NCI-H1092 treated with DMSO at 0.1 percent for 48 hours (cell line): ENCODE results near the gene HAUS5.
A peak's percentile ranks its signal among the peaks of the same experiment; 100 is the strongest.

Experiments used
- DNase-seq: peaks from one replicate; lab custom pipeline; 2025; lab: John Stamatoyannopoulos, UW

HAUS5 gene

DNA sequence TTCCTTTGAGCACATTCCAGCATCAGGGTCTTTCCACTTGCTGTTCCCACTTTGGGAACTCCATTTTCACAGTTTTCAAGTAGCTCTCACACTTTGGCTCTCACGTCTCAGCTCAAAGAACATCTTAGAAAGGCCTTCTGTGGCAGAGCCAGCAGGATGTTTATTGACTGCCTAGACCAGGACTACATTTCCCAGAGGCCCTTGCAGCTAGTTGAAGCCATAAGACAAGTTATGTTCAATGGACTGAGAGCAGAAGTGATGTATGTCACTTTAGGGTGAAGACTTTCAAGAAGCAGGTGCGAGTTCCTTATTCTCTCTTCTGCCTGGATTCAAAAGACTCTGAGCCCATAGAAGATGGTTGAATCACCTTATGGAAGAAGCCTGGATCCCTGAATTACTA is 4.3 kb upstream of the HAUS5 start:
- DNase-seq = no peak

DNA sequence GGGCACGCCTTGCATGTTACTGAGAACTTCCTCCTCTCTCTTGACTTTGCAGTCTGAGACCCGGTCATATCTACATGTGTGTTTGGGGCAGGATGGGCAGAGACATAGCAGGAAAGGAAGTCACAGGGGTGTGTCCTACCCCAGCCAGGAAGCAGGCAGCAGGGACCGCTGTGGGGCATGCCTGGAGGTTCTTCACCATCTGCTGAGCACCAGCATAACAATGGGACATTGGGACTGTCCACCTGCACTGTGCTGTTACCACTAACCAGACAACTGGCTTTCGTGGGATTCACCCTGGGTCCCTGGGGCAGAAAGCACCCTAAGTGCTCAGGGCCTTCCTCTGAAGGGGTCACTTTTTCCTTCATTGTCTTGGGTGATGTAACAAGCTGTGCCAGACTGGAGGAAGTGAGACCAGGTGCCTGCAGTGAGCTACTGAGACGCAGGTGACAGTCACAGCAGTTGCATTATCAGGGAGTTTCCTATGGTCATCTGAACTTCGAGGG is 2.6 kb upstream of the HAUS5 start:
- no peak for DNase-seq

DNA sequence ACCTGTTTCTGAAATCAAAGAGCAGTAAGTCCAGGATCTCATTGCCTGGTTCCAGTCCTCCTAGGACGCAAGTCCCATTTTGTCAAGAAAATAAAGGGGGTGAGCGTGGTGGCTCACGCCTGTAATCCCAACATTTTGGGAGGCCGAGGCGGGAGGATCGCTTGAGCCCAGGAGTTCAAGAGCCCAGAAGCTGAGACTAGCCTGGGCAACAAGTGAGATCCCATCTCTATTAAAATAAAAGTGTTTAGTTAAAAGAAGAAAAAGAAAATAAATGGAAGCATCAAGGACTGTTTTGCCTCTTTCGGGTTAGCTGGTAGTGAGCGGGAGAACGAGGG is 344 bp upstream of the HAUS5 start:
- no peak for DNase-seq

DNA sequence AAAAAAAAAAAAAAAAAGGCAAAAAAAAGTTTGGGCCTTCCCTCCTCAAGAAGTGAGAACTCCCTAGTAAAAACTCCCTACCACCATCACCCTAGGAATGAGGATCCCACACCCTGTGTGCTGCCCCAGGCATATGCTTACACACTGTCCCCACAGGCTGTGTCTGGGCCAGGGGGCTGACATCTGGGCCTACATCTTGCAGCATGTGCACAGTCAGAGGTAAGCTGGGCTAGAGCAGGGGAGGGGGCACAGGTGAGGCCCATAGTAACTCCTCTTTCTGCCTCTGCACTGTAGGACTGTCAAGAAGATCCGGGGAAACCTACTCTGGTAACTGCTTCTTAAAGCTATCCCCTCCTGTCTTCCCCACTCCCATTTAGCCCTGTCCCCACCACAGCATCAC is 1.0 kb downstream of the HAUS5 start:
- DNase-seq = no peak

DNA sequence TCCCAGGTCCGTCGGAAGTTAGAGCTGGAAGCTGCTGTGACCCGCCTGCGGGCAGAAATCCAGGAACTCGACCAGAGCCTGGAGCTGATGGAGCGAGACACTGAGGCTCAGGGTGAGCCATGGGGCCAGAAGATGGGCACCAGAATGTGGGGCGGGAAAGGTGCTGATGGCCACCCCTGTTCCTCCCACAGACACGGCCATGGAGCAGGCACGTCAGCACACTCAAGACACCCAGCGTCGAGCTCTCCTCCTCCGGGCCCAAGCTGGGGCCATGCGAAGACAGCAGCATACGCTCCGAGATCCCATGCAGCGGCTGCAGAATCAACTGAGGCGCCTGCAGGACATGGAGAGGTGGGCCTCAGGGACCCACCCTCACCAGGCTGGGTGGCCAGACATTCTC is 2.5 kb downstream of the HAUS5 start:
- no peak for DNase-seq

DNA sequence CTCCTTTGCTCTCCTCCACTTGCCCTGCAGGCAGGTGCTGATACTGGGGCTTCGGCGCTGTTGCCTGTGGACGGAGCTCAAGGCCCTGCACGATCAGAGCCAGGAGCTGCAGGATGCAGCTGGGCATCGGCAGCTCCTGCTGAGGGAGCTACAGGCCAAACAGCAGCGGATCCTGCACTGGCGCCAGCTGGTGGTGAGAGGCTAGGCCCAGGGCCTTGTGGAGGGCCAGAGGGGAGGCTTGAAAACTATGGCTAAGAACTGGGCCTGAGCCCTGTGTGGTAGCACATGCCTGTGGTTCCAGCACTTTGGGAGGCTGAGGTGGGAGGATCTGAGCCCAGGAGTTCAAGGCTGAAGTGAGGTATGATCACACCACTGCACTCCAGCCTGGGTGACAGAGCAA is 6.3 kb downstream of the HAUS5 start:
- DNase-seq = no peak

DNA sequence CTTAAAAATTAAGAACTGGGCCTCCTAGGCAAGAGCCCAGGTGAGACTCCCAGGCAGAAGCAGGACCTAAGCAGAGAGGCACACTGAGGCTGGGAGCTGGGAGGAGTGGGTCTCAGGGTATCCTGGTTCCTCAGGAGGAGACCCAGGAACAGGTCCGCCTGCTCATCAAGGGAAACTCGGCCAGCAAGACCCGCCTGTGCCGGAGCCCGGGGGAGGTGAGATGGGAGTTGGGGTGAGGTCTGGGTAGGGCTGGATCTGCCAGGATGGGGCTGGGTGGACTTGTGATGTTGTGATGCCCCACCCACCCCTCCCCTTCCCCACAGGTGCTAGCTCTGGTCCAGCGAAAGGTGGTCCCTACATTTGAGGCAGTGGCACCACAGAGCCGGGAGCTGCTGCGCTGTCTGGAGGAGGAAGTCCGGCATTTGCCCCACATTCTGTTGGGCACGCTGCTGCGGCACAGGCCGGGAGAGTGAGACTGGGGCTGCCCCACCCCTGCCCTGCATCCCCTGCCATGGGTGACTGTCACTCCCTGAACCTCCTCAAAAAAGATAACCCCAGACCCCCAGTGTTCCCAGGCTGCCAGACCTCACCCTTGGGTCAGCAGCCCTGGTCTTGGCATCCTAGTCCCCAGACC is 6.9 kb downstream of the HAUS5 start:
- no peak for DNase-seq

DNA sequence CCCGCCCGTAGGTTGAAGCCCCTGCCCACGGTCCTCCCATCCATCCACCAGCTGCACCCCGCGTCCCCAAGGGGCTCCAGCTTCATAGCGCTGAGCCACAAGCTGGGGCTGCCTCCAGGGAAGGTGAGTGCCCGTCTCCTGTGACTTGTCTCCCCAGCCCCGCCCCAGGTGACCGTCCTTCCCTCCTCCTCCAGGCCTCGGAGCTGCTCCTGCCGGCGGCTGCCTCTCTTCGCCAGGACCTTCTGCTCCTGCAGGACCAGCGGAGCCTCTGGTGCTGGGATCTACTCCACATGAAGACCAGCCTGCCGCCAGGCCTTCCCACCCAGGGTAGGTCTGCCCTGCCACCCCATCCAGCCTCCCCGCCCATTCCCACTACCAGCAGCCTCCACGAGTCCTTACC is 7.5 kb downstream of the HAUS5 start:
- DNase-seq = no peak

DNA sequence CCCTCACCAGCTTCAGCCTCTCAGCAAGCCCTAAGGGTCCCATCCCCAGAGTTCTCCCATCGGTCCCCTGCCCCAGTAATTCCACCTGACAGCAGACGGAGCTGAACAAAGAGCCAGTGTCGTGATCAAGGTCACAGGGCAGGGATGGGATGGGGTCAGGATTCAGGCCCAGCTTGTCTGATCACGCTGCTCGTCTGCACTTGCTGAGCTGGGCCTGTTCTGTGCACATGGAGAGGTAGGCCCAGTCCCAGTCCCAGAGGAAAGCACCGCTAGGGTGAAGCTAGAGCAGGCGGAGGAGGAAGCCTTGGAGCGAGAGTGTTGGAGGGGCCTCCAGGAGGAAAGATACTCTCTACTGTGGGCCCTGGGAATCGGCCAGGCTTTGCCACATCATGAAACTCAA is 9.2 kb downstream of the HAUS5 start:
- DNase-seq = no peak

DNA sequence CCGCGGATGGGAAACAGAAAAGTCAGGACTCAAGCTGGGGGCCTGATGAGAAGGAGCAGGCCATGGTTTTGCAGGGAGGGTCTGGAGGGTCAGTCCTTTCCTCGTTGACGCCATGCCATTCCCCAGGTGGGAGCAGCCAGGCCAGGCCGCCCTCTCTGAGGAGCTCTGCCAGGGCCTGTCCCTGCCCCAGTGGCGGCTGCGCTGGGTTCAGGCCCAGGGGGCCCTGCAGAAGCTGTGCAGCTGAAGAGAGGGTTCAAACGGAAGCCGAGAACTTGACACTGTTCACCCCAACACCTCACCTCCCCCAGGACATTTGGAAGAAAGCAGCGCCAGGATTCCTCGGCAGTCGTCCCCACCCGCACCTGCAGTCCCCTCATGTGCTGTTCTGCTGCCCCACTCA is 10.2 kb downstream of the HAUS5 start:
- DNase-seq = no peak

DNA sequence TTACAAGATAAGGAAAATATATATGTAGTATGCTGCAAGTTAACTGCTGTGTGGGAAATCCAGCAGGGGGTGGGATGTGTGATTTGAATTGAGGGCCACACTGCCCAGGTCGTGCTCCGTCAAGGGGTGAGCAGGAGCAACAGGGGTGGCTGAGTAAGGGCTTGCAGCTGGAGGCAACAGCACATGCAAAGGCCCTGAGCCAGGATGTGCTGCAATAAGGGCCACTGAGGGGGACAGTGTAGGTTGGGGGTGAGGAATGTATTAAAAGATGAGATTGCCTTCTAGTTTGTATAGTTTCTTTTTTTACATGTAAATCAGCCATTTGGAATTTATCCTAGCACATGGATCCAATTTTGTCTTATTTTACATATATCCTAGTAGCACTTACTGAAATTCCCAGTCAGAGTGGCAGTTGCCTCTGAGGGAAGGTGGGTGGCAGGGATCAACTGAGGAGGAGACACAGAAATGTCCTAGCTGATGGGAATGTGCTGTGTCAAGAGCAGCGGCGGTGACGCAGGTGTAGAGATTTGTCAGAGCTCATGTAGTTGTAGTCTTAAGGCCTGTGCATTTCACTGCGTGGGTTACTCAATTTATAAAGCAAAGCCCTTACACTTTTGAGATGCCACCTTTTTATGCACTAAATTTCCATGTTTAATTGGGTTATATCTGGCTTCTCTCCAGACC is 10.9 kb downstream of the HAUS5 start:
- DNase-seq = no peak

DNA sequence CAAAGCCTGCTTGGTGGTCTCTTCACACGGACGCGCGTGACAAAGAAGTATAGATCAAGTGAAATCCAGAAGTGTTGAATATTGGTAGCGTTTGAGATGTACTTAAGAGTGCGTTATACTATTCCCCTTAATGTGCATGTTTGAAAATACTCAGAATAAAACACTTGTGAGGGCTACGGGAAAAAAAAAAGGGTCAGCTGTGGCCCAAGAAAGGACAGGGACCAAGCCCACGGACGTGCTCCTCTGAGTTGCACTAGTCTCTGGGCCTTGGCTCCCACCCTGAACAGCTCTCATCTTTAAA is 15.7 kb downstream of the HAUS5 start:
- no peak for DNase-seq

DNA sequence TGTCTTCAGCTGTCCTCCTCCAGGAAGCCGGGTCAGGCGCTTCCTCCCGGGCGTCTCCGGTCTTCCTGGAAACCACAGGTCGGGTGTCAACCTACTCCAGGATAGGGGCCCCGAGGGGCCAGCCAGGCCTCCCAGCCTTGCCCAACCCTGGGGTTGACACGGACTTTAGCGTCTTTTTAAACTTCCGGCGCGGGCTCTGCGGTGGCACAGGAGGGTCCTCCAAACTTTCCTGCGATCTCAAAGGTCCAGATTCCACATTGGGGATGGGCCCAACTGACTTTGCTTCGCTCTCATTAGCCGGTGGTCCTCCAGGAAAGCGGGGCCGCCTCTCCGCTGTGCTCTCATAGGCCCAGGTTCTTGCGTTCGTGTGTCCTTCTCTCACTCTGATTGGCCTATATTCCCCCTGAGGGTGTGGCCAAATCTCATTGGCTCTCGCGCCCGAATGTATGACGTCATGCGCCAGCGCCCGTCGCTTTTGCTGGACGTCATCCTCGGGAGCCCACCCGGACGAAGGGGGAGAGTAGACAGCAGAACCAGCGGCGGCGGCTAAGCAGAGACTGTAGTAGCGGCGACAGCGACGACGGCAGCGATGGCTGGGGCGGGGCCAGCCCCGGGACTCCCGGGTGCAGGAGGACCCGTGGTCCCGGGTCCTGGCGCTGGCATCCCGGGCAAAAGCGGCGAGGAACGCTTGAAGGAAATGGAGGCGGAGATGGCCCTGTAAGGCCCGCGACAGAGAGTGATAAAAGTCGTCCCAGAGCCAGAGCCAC is 16.2 kb downstream of the HAUS5 start, which contains the start of gene RBM42:
RBM42 (plus strand) TSS at position 472 of the 767 bp plus-strand sequence; CDS start at position 590, 118 bp downstream.
- DNase-seq = peak; percentile 91

DNA sequence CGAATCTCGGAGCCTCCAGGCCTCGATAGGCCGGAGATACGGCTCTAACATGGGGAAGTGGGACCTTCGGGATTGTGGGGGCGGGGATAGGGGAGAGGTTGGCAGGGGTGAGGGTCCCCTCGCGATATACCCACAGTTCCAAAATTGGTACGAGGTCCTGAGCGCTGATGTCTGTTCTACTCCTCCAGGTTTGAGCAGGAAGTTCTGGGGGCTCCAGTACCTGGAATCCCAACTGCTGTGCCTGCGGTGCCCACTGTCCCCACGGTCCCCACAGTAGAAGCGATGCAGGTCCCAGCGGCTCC is 16.7 kb downstream of the HAUS5 start:
- no peak for DNase-seq

DNA sequence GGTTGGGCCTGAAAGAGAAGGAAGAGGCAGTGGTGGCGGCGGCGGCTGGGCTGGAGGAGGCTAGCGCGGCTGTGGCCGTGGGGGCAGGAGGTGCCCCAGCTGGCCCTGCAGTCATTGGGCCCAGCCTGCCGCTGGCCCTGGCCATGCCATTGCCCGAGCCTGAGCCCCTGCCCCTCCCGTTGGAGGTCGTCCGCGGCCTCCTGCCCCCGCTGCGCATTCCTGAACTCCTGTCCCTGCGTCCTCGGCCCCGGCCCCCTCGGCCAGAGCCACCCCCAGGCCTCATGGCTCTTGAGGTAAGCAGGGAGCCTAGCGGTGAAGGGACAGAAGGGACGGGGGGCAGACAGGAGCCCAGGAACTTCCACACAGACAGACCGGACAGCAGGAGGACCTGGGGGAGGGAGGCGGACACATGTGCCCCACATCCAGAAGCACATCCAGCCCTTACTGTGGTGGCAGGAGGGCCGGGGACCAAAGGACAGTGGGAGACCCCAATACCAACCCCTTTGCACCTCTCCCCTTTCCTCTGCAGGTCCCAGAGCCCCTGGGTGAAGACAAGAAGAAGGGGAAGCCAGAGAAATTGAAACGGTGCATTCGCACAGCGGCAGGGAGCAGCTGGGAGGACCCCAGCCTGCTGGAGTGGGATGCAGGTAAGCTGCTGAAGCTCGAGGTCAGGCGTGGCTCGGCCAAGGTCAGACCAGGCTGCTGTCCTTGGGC is 21.3 kb downstream of the HAUS5 start:
- DNase-seq = no peak

DNA sequence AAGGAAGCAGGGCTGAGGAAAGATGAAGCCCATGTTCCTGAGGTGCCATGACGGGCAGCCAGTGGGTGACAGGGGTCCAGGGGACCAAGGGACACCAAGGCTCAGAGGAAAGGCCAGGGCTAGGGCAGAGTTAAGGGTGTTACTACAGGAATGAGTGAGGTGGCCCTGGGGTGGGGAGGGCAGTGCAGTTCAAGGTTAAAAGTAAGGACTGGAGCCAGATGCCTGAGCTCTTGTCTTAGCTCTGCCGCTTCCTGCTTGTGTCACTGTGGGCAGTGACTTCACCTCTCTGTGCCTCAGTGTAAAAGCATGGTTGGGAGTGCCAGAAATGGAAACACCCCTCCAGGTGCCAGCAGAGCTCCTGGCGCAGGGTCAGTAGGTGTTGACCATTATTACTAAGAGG is 24.1 kb downstream of the HAUS5 start:
- no peak for DNase-seq

DNA sequence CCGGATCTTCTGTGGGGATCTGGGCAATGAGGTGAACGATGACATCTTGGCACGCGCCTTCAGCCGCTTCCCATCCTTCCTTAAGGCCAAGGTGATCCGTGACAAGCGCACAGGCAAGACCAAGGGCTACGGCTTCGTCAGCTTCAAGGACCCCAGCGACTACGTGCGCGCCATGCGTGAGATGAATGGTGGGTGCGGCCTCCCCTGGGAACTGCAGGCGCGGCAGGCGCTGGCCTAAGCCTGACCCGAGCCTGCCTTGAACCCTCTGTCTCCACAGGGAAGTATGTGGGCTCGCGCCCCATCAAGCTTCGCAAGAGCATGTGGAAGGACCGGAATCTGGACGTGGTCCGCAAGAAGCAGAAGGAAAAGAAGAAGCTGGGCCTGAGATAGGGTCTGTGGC is 24.6 kb downstream of the HAUS5 start:
- DNase-seq = no peak

DNA sequence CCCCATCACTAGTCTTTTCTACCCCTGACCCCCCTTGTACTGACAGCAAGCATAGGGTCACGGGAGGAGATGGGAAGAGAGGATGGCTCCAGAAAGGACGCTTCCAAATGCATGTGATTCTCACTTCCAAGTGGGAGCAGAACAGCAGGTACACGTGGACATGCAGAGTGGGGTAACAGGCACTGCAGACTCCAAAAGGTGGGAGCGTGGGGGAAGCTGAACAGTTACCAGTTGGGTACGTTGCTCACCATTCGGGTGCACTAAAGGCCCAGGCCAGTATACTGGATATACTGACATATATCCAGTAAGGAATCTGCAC is 26.7 kb downstream of the HAUS5 start:
- no peak for DNase-seq

DNA sequence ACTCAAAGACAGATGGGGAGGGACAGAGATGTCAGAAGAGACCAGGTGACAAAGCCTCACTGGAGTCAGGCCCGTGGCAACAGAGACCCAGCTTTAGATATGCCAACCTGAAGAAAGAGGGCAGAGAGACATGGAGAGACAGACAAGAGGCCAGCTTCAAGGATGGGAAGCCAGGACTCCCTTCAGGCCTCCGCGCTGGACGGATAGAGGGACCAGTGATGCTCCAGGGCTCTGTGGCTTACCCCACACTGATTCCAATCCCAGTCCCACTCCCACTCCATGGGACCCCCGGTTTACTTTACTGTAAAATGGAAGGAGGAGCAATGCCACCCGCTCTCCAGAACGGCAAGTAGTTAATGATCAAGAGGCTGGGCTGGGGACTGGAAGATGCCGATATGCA is 27.3 kb downstream of the HAUS5 start:
- DNase-seq = no peak

DNA sequence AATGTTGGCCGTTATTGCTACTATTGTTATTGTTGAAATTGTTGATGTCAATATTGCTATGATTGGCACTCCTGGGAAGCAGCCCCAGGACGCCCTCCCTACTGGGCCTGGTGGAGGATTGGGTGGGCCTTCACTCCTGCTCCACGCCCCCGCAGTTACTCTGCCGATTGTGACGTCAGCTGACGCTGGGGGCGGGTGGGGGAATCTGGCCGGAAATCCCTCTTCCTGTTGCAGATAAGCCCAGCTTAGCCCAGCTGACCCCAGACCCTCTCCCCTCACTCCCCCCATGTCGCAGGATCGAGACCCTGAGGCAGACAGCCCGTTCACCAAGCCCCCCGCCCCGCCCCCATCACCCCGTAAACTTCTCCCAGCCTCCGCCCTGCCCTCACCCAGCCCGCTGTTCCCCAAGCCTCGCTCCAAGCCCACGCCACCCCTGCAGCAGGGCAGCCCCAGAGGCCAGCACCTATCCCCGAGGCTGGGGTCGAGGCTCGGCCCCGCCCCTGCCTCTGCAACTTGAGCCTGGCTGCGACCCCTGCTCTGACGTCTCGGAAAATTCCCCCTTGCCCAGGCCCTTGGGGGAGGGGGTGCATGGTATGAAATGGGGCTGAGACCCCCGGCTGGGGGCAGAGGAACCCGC is 29.1 kb downstream of the HAUS5 start, which contains the start of gene ETV2:
ETV2 (plus strand) TSS at position 231 of the 637 bp plus-strand sequence. CDS start 716 bp downstream, outside the sequence.
- no peak for DNase-seq

DNA sequence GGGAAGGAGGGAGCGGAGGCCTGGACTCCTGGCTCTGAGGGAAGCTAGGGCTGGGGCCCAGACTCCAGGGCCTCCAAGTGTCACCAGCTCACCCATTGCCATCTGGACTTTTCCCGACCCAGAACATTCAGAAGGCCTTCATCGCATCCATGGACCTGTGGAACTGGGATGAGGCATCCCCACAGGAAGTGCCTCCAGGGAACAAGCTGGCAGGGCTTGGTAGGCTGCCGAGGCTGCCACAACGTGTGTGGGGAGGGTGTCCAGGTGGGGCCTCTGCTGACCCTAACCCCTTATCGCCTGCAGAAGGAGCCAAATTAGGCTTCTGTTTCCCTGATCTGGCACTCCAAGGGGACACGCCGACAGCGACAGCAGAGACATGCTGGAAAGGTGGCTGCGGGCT is 29.8 kb downstream of the HAUS5 start:
- DNase-seq = no peak

DNA sequence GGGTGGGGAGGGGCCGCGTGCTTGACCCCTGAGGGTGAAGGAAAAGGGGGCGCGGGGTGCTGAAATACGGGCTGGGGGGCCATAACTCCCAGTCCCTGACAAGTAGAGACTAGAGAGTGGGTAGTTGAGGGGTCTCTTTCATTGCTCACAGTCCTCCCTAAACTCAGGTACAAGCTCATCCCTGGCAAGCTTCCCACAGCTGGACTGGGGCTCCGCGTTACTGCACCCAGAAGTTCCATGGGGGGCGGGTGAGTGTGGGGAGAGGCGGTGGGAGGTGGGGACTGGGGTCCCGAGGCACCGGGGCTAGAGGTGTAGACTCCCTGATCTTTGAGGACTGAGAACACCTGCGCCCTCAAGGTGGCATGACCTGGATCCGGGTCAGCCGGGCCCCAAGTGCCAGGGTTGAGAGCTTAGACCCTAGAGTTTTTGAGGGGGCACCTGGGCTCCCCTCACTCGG is 30.3 kb downstream of the HAUS5 start:
- no peak for DNase-seq
